Neural cell (in vitro differentiated cells): ENCODE data around the gene EFCAB13. TPM values are rescaled to one million over a fixed set of nuclear protein-coding genes. Genes with fewer than 3 reads are reported as not detected.

Source experiments
- H2AFZ ChIP-seq: fragments of 200-600, 300-800 bp; sonication (generic), shearing (Covaris generic); 2 replicates; pipeline ENCODE4 v1.6.0; 2014; ENCODE audit warnings: low read depth, mild to moderate bottlenecking, antibody characterized with exemption, low read length, moderate library complexity
- H3F3A ChIP-seq: fragments of 200-600 bp; shearing (Covaris generic); 2 replicates; pipeline ENCODE4 v1.6.1; 2016; ENCODE audit warnings: mild to moderate bottlenecking, moderate library complexity, mixed read lengths, antibody characterized with exemption, low read length; ENCODE audit not compliant: insufficient read depth, poor library complexity, severe bottlenecking
- H3K27ac ChIP-seq: fragments of 200-600, 300-800 bp; sonication (generic), shearing (Covaris generic); 2 replicates; pipeline ENCODE4 v1.5.1; 2014; ENCODE audit warnings: mild to moderate bottlenecking, low read length, moderate library complexity
- H3K27me3 ChIP-seq: fragments of 300-800, 200-600 bp; sonication (generic), shearing (Covaris generic); 2 replicates; pipeline ENCODE4 v1.6.0; 2014; ENCODE audit warnings: mild to moderate bottlenecking, low read depth, low read length, moderate library complexity; ENCODE audit not compliant: insufficient read depth
- H3K36me3 ChIP-seq: fragments of 300-800, 200-600 bp; sonication (generic), shearing (Covaris generic); 2 replicates; pipeline ENCODE4 v1.5.1; 2014; ENCODE audit warnings: mild to moderate bottlenecking, antibody characterized with exemption, low read length, moderate library complexity; ENCODE audit not compliant: insufficient read depth
- H3K4me2 ChIP-seq: fragments of 300-800, 200-600 bp; sonication (generic), shearing (Covaris generic); 2 replicates; pipeline ENCODE4 v1.6.0; 2014; ENCODE audit warnings: mild to moderate bottlenecking, low read length
- H3K4me3 ChIP-seq: fragments of 300-800, 200-600 bp; sonication (generic), shearing (Covaris generic); 2 replicates; pipeline ENCODE4 v1.5.1; 2014; ENCODE audit warnings: mild to moderate bottlenecking, low read length, moderate library complexity
- H3K79me2 ChIP-seq: fragments of 200-600 bp; shearing (Covaris generic); replicated peaks from 2 replicates; pipeline ENCODE4 v1.6.0; 2014; ENCODE audit warnings: mild to moderate bottlenecking, low read length, moderate library complexity; ENCODE audit not compliant: insufficient read depth
- H3K9ac ChIP-seq: fragments of 300-800, 200-600 bp; sonication (generic), shearing (Covaris generic); 2 replicates; pipeline ENCODE4 v1.6.1; 2016; ENCODE audit warnings: mild to moderate bottlenecking, low read length, mixed read lengths
- H3K9me2 ChIP-seq: fragments of 200-600 bp; shearing (Covaris generic); 2 replicates; pipeline ENCODE4 v1.6.1; 2016; ENCODE audit warnings: mild to moderate bottlenecking, low read length, mixed read lengths; ENCODE audit not compliant: insufficient read depth
- H3K9me3 ChIP-seq: fragments of 200-600, 300-800 bp; sonication (generic), shearing (Covaris generic); 2 replicates; pipeline ENCODE4 v1.6.1; 2016; ENCODE audit warnings: mild to moderate bottlenecking, mixed run types, low read length, moderate library complexity, mixed read lengths
- H4K20me1 ChIP-seq: fragments of 200-600 bp; shearing (Covaris generic); 2 replicates; pipeline ENCODE4 v1.6.1; 2016; ENCODE audit warnings: mild to moderate bottlenecking, mixed run types; ENCODE audit not compliant: insufficient read depth
- EP300 ChIP-seq: fragments of 450-650 bp; conservative IDR thresholded peaks from 2 replicates; pipeline ENCODE4 v1.6.1; 2014; ENCODE audit warnings: antibody characterized with exemption, mild to moderate bottlenecking, moderate library complexity; ENCODE audit not compliant: poor library complexity, severe bottlenecking
- EZH2 ChIP-seq: fragments of 200-600, 300-800 bp; shearing (Covaris generic), sonication (generic); IDR thresholded peaks from 2 replicates; pipeline ENCODE4 v1.6.1; 2014; ENCODE audit warnings: antibody characterized with exemption, low read length, borderline replicate concordance, mild to moderate bottlenecking; ENCODE audit not compliant: insufficient read depth, poor library complexity, severe bottlenecking
- MXI1 ChIP-seq: fragments of 450-650 bp; conservative IDR thresholded peaks from 2 replicates; pipeline ENCODE4 v1.6.1; 2014; ENCODE audit warnings: antibody characterized with exemption, mild to moderate bottlenecking; ENCODE audit not compliant: poor library complexity, severe bottlenecking
- POLR2AphosphoS5 ChIP-seq: IDR thresholded peaks from 2 replicates; pipeline ENCODE4 v1.6.1; 2012
- RAD21 ChIP-seq: fragments of 450-650 bp; conservative IDR thresholded peaks from 2 replicates; pipeline ENCODE4 v1.6.1; 2014; ENCODE audit warnings: antibody characterized with exemption, mild to moderate bottlenecking, moderate library complexity
- SMC3 ChIP-seq: fragments of 450-650 bp; conservative IDR thresholded peaks from 2 replicates; pipeline ENCODE4 v1.6.1; 2014; ENCODE audit warnings: antibody characterized with exemption, mild to moderate bottlenecking, moderate library complexity; ENCODE audit not compliant: poor library complexity
- TAF1 ChIP-seq: IDR thresholded peaks from 2 replicates; pipeline ENCODE4 v1.6.1; 2012; ENCODE audit warnings: low read depth
- polyA plus RNA-seq: library from polyadenylated mRNA; depleted of rRNA; stranded (reverse); fragments of >200 nt; gene quantifications from 2 replicates; pipeline ENCODE4 v1.2.3, GENCODE V29; 2014
- TF ChIP-seq, protein P1 (sequence below): IDR thresholded peaks from 2 replicates; pipeline ENCODE4 v1.6.1; 2012; ENCODE audit warnings: borderline replicate concordance
- TF ChIP-seq, protein P2 (sequence below): fragments of 450-650 bp; IDR thresholded peaks from 2 replicates; pipeline ENCODE4 v1.5.1; 2014; ENCODE audit warnings: antibody characterized with exemption, mild to moderate bottlenecking, moderate library complexity; ENCODE audit not compliant: poor library complexity, severe bottlenecking

EFCAB13 gene
- polyA plus RNA-seq, 1 donor from 2014 or later = 2.2 TPM

DNA sequence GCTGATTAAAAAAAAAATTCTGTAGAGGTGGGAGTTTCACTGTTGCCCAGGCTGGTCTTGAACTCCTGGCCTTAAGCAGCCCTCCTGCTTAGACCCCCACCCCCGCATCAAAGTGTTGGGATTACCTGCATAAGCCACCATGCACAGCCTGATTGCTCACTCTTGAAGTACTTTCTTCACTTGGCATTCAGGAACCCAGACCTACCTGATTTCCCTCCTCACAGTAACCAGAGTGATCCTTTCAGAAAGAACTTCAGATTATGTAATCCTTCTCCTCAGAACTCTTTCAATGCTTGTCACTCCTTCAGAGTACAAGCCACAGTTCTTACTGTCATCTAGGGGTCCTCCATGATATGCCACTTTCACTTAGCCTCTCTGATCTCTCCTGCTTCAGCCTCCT lies 1.4 kb downstream of the EFCAB13 start:
- no peak for TF ChIP-seq MXI1
- TF ChIP-seq, protein P1, sequence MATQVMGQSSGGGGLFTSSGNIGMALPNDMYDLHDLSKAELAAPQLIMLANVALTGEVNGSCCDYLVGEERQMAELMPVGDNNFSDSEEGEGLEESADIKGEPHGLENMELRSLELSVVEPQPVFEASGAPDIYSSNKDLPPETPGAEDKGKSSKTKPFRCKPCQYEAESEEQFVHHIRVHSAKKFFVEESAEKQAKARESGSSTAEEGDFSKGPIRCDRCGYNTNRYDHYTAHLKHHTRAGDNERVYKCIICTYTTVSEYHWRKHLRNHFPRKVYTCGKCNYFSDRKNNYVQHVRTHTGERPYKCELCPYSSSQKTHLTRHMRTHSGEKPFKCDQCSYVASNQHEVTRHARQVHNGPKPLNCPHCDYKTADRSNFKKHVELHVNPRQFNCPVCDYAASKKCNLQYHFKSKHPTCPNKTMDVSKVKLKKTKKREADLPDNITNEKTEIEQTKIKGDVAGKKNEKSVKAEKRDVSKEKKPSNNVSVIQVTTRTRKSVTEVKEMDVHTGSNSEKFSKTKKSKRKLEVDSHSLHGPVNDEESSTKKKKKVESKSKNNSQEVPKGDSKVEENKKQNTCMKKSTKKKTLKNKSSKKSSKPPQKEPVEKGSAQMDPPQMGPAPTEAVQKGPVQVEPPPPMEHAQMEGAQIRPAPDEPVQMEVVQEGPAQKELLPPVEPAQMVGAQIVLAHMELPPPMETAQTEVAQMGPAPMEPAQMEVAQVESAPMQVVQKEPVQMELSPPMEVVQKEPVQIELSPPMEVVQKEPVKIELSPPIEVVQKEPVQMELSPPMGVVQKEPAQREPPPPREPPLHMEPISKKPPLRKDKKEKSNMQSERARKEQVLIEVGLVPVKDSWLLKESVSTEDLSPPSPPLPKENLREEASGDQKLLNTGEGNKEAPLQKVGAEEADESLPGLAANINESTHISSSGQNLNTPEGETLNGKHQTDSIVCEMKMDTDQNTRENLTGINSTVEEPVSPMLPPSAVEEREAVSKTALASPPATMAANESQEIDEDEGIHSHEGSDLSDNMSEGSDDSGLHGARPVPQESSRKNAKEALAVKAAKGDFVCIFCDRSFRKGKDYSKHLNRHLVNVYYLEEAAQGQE = no peak
- no peak for TF ChIP-seq EZH2
- TF ChIP-seq RAD21 = no peak
- no peak for TF ChIP-seq SMC3
- TF ChIP-seq, protein P2, sequence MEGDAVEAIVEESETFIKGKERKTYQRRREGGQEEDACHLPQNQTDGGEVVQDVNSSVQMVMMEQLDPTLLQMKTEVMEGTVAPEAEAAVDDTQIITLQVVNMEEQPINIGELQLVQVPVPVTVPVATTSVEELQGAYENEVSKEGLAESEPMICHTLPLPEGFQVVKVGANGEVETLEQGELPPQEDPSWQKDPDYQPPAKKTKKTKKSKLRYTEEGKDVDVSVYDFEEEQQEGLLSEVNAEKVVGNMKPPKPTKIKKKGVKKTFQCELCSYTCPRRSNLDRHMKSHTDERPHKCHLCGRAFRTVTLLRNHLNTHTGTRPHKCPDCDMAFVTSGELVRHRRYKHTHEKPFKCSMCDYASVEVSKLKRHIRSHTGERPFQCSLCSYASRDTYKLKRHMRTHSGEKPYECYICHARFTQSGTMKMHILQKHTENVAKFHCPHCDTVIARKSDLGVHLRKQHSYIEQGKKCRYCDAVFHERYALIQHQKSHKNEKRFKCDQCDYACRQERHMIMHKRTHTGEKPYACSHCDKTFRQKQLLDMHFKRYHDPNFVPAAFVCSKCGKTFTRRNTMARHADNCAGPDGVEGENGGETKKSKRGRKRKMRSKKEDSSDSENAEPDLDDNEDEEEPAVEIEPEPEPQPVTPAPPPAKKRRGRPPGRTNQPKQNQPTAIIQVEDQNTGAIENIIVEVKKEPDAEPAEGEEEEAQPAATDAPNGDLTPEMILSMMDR = no peak
- no peak for TF ChIP-seq TAF1
- no peak for TF ChIP-seq POLR2AphosphoS5
- no peak for TF ChIP-seq EP300
- H3K4me3 ChIP-seq = no peak overlapping the region
- peaks cover 2% of the 10 kb centered on the region for H3K9me3 ChIP-seq
- H4K20me1 ChIP-seq = no peaks in the 10 kb centered on the region
- H3K27me3 ChIP-seq = peaks cover 12% of the 10 kb centered on the region
- H3K79me2 ChIP-seq = no peaks in the 10 kb centered on the region
- H3K9ac ChIP-seq = no peak overlapping the region
- no peak overlapping the region for H3K27ac ChIP-seq
- H3F3A ChIP-seq = no peaks in the 10 kb centered on the region
- H3K4me2 ChIP-seq = no peak overlapping the region
- no peak overlapping the region for H2AFZ ChIP-seq
- H3K9me2 ChIP-seq = no peaks in the 10 kb centered on the region
- H3K36me3 ChIP-seq = no peaks in the 10 kb centered on the region

GRCh38 chr17:47330548-47330947 lies 6.8 kb downstream of the EFCAB13 start:
- Histone ChIP-seq H2AFZ (no peak overlapping the region), H3F3A (no peaks in the 10 kb centered on the region)

More at GRCh38 chr17:47330548-47330947, 6.8 kb downstream of the EFCAB13 start:
- H3K9ac ChIP-seq = no peak overlapping the region
- H3K36me3 ChIP-seq = no peaks in the 10 kb centered on the region
- H4K20me1 ChIP-seq = no peaks in the 10 kb centered on the region
- H3K27ac ChIP-seq = no peak overlapping the region
- no peaks in the 10 kb centered on the region for H3K9me2 ChIP-seq
- no peak overlapping the region for H3K4me2 ChIP-seq
- H3K9me3 ChIP-seq = no peaks in the 10 kb centered on the region
- no peaks in the 10 kb centered on the region for H3K79me2 ChIP-seq
- no peak overlapping the region for H3K4me3 ChIP-seq
- H3K27me3 ChIP-seq = no peaks in the 10 kb centered on the region
- TF ChIP-seq SMC3 (no peak), TAF1 (no peak), POLR2AphosphoS5 (no peak), EZH2 (no peak), RAD21 (no peak)
- TF ChIP-seq, protein P1 = no peak
